Measurements from ENCODE around the gene PSMD11.

PSMD11 gene

GRCh38 chr17:32489320-32490100 is 45.2 kb downstream of the PSMD11 start:
- no peak for DNase-seq (ENCODE audit: low read depth in 2 of 2, low spot score in 1 of 2)

- DNase-seq (ENCODE audit: low read depth in 2 of 2, low spot score in 1 of 2) = no peak
Observed at GRCh38 chr17:32490101-32490482, 45.8 kb downstream of the PSMD11 start.

DNA sequence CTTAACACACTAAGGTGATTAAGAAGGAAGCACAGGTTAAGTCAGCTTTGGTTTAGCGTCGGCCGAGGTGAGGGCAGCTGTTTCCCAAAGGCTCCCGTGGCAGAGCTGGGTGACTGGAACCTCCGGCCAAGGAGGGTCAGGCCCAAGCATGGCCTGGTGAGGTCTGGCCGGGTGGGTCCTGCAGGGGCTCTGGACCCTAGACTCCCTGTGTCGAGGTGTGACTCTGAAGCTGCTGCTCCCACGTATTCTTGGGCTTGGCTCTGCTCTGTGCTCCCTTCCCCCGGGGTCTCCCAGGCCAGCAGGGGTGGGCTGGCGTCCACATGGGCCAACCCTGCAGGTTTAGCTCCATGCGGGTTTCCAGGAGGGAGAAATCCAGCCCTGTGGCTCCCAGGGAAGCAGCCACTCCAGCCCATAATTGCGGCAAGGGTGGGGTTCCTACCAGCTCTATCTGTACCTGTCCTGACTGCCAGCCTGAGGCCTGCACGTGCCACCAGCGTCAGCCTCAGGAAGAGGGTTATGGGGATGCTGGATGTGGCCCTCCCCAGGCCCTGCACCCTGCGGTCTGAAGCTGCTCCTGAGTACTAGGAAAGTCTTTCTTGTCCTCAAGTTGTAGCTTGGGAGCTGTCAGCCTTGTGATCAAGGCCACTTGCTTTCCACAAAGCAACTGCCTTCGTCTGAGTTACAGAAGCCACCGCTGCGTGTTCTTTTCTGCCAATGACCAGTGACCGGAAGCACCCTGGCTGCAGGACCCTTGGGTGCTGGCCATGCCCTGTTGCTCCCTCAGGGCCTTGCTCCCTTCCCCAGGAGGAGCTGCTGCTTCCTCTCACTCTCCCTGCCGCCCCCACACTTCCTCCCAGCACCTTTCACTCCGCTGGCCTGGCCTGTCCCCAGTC is 47.3 kb downstream of the PSMD11 start:
- DNase-seq (ENCODE audit: low read depth in 2 of 2, low spot score in 1 of 2) = no peak

DNA sequence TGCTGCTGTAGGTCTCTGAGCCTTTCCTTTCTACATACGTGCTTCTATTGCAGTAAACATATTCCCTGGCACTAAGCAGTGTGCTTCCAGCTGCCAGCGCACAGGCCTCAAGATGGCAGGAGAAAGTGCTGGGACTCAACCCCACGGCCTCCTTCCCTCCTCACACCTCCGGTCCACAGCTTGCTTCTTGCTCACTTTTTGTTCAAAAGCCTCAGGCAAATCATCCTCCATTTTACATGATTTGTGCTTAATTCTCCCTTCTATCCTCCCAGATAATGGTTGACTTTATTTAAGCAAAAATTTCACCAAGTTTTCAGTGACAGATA is 47.9 kb downstream of the PSMD11 start:
- DNase-seq (ENCODE audit: low read depth in 2 of 2, low spot score in 1 of 2) = no peak

DNA sequence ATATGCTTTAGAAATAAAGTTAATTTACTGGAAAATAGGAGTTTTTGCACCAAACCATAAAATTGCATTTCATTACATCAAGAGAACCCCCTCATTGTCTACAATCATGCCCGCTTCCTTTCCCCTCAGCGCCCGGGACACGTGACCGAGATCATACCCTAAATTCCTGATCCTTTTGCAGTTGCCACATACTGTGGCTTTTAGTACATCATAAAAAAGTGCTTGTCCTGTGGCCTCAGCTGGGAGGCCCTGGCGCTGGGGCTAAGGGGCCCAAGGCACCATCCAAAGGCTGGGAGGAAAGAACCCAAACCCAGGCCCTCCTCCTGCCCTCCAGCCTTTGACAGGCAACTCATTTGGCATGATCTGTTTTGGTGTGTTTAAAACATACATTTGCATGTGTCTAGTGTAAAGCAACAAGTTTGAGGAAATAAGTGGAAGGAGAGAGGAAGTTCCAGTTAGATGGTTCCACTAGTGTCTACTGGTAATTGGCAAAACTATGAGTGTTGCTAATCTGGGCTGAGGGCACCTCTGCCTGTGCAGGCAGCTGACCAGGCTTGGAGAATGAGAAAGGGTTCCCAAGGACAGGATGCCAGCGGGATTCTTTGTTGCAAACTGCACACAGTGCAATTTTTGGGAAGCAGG is 48.5 kb downstream of the PSMD11 start:
- no peak for DNase-seq (ENCODE audit: low read depth in 2 of 2, low spot score in 1 of 2)

DNA sequence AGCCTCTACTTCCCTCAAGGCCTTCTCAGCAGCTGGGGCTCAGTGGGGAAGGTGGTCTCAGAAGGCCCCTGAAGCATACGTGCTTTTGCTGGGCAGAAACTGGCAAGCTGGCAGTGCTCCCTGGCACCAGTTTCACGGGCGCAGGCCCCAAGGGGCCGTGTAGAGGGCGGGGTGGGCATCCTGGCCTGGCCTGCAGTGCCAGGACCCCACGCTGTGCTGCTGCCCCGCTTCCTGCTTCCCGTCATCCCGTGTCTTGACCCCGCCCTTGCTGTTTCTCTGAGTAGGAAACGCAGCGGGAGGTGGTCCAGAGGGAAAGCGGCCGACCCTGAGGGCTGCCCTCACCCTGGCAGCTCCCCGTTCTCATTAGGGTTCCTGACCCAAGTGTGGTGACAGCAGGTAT is 49.3 kb downstream of the PSMD11 start:
- DNase-seq (ENCODE audit: low read depth in 2 of 2, low spot score in 1 of 2) = no peak

GRCh38 chr17:32493976-32494513 is 49.7 kb downstream of the PSMD11 start:
- no peak for DNase-seq (ENCODE audit: low read depth in 2 of 2, low spot score in 1 of 2)

DNA sequence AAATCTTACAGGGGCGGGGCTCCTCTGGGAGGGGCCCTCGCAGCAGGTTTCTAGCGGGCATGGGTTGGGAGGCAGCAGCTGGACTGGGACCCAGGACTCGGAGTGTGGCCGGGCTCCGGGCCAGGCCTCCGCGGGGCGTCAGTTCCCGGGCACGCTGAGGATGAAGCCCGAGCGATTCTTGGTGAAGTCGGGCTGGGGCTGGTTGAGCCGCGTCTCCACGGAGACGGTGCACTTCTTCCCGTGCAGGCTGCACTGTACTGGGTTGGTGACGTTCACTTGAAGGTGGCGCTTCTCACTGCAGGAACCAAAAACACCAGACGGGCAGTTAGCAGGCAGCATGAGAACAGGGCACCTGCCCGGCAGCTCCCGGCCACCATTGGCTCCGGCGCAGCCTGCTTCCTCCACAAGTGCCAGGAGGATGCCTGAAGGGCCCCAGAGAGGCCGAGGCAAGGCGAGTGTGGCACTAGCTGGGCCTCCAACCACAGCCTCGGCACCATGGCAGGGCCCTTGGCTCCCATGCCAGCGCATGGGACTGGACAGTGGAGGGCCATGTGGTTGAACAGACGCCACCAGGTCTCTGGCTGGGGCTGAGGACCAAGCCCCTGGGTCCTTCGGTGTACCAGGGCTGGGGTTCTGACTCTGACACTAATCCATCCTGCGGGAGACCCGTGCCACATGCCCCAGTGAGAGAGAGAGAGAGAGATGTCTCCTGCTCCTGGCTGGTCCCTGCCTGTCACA is 50.5 kb downstream of the PSMD11 start:
- no peak for DNase-seq (ENCODE audit: low read depth in 2 of 2, low spot score in 1 of 2)

- no peak for DNase-seq (ENCODE audit: low read depth in 2 of 2, low spot score in 1 of 2)
Observed at GRCh38 chr17:32495359-32496231, 51.3 kb downstream of the PSMD11 start.

GRCh38 chr17:32496395-32497073 is 52.2 kb downstream of the PSMD11 start:
- no peak for DNase-seq (ENCODE audit: low read depth in 2 of 2, low spot score in 1 of 2)

GRCh38 chr17:32497431-32498205 is 53.3 kb downstream of the PSMD11 start:
- no peak for DNase-seq (ENCODE audit: low read depth in 2 of 2, low spot score in 1 of 2)

DNA sequence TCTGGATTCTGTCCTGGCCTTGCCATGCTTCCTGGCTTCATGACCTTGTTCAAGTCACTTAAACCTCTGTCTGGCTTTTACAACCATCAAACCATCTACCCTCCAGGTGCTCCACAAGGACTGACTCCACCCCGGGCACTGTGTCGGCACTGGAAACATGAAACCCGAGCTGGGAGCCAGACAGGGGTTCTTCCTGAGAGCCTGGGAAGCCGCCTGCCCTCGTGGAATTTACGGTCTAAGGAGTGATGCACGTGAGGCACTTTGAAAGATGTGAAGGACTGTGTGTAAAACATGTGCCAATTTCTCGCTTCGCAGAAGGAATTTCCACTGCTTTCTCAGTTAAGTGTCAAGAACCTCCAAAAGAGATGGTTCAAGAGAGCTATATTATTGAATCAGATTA is 54.1 kb downstream of the PSMD11 start:
- no peak for DNase-seq (ENCODE audit: low read depth in 2 of 2, low spot score in 1 of 2)

GRCh38 chr17:32502013-32502412 is 57.7 kb downstream of the PSMD11 start:
- DNase-seq (ENCODE audit: low read depth in 2 of 2, low spot score in 1 of 2) = no peak

DNA sequence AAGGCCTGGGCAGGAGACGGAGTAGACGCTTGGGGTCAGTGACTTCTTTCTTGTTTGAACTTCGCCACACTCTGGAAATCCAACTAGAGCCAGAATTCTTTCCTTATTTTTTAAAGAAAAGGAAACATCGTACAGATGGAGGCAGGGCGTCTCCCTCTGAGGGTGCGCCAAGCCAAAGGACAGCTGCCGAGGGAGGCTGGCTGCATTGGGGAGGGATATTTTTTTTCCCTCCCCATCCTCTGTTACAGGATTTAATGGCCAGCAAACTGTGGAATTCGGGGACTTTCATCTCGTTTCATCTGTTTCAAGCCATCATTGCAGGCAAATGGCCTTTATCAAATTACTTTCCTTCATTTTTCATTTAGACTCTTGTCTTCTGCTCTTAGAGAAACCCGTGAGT is 58.4 kb downstream of the PSMD11 start:
- no peak for DNase-seq (ENCODE audit: low read depth in 2 of 2, low spot score in 1 of 2)

- DNase-seq (ENCODE audit: low read depth in 2 of 2, low spot score in 1 of 2) = no peak
Observed at GRCh38 chr17:32503251-32504165, 59.2 kb downstream of the PSMD11 start.

- DNase-seq (ENCODE audit: low read depth in 2 of 2, low spot score in 1 of 2) = no peak
Observed at GRCh38 chr17:32504166-32504990, 60.1 kb downstream of the PSMD11 start.

GRCh38 chr17:32508926-32509325 is 64.6 kb downstream of the PSMD11 start:
- no peak for DNase-seq (ENCODE audit: low read depth in 2 of 2, low spot score in 1 of 2)
